ENCODE data around the gene EN2.
"Not testable (repeated sequence)": the region's sequence is repeated elsewhere in the genome, so short reads cannot be mapped to it uniquely, and the experiment has no call there.

EN2 gene

GRCh38 chr7:155425887-155426286 is 32.0 kb upstream of the EN2 start:
- in situ Hi-C loops (cut with MboI; ENCODE audit: low sequenced_read_pairs), result no loop called here

- in situ Hi-C loops (cut with MboI; ENCODE audit: low sequenced_read_pairs), result no loop called here
These were observed 31.2 kb upstream of the EN2 start for GRCh38 chr7:155426543-155427410.

GRCh38 chr7:155427411-155428038 is 30.4 kb upstream of the EN2 start:
- in situ Hi-C loops (cut with MboI; ENCODE audit: low sequenced_read_pairs), result no loop called here

GRCh38 chr7:155428171-155428834 is 29.6 kb upstream of the EN2 start:
- in situ Hi-C loops (cut with MboI; ENCODE audit: low sequenced_read_pairs), result no loop called here

- in situ Hi-C loops (cut with MboI; ENCODE audit: low sequenced_read_pairs), result no loop called here
These were observed 28.3 kb upstream of the EN2 start for GRCh38 chr7:155429651-155430050.

- in situ Hi-C loops (cut with MboI; ENCODE audit: low sequenced_read_pairs), result no loop called here
These were observed 27.3 kb upstream of the EN2 start for GRCh38 chr7:155430606-155431005.

- in situ Hi-C loops (cut with MboI; ENCODE audit: low sequenced_read_pairs), result no loop called here
These were observed 26.7 kb upstream of the EN2 start for GRCh38 chr7:155431231-155431630.

GRCh38 chr7:155431711-155432110 is 26.2 kb upstream of the EN2 start:
- in situ Hi-C loops (cut with MboI; ENCODE audit: low sequenced_read_pairs), result no loop called here

GRCh38 chr7:155435110-155435509 is 22.8 kb upstream of the EN2 start:
- in situ Hi-C loops (cut with MboI; ENCODE audit: low sequenced_read_pairs), result no loop called here

GRCh38 chr7:155437836-155438235 is 20.1 kb upstream of the EN2 start:
- in situ Hi-C loops (cut with MboI; ENCODE audit: low sequenced_read_pairs), result no loop called here

GRCh38 chr7:155438777-155439176 is 19.2 kb upstream of the EN2 start:
- in situ Hi-C loops (cut with MboI; ENCODE audit: low sequenced_read_pairs), result no loop called here

GRCh38 chr7:155439311-155440017 is 18.5 kb upstream of the EN2 start:
- in situ Hi-C loops (cut with MboI; ENCODE audit: low sequenced_read_pairs), result no loop called here

GRCh38 chr7:155440018-155440410 is 17.9 kb upstream of the EN2 start:
- in situ Hi-C loops (cut with MboI; ENCODE audit: low sequenced_read_pairs), result no loop called here

GRCh38 chr7:155441856-155442255 is 16.1 kb upstream of the EN2 start:
- in situ Hi-C loops (cut with MboI; ENCODE audit: low sequenced_read_pairs), result no loop called here

- in situ Hi-C loops (cut with MboI; ENCODE audit: low sequenced_read_pairs), result no loop called here
These were observed 13.2 kb upstream of the EN2 start for GRCh38 chr7:155444746-155445145.

- in situ Hi-C loops (cut with MboI; ENCODE audit: low sequenced_read_pairs), result not testable (repeated sequence)
These were observed 12.3 kb upstream of the EN2 start for GRCh38 chr7:155445606-155446005.

- in situ Hi-C loops (cut with MboI; ENCODE audit: low sequenced_read_pairs), result no loop called here
These were observed 10.3 kb upstream of the EN2 start for GRCh38 chr7:155447603-155448002.

GRCh38 chr7:155448632-155449007 is 9.3 kb upstream of the EN2 start:
- in situ Hi-C loops (cut with MboI; ENCODE audit: low sequenced_read_pairs), result no loop called here

GRCh38 chr7:155449008-155449868 is 8.7 kb upstream of the EN2 start:
- in situ Hi-C loops (cut with MboI; ENCODE audit: low sequenced_read_pairs), result no loop called here

- in situ Hi-C loops (cut with MboI; ENCODE audit: low sequenced_read_pairs), result no loop called here
These were observed 7.9 kb upstream of the EN2 start for GRCh38 chr7:155449869-155450557.

Measured in HL-60/S4 (cell line).